ENCODE measurements around the gene OR13C8.
"Not testable (repeated sequence)": the region's sequence is repeated elsewhere in the genome, so short reads cannot be mapped to it uniquely, and the experiment has no call there.

Gene OR13C8

GRCh38 chr9:104568868-104569267 is at the start of gene OR13C8:
OR13C8 (plus strand) TSS chr9:104569168; CDS start chr9:104569168, 0 bp downstream.
- DNase-seq: no peak

GRCh38 chr9:104520241-104520640 is 48.7 kb upstream of the OR13C8 start:
- not testable (repeated sequence) for DNase-seq

GRCh38 chr9:104527109-104527508 is 41.9 kb upstream of the OR13C8 start, which contains the start of gene OR13C4:
OR13C4 (minus strand) TSS chr9:104527209; CDS start chr9:104527209, 0 bp downstream.
- no peak for DNase-seq

GRCh38 chr9:104536756-104537155 is 32.2 kb upstream of the OR13C8 start, which contains the start of gene OR13C3:
OR13C3 (minus strand) TSS chr9:104536856; CDS start chr9:104536723, 133 bp downstream.
- DNase-seq: no peak

GRCh38 chr9:104539275-104539674 is 29.7 kb upstream of the OR13C8 start:
- DNase-seq: no peak

GRCh38 chr9:104544644-104545043 is 24.3 kb upstream of the OR13C8 start:
- DNase-seq: no peak

GRCh38 chr9:104553261-104553660 is 15.7 kb upstream of the OR13C8 start:
- no peak for DNase-seq

- DNase-seq: no peak
These were observed 13.4 kb upstream of the OR13C8 start for GRCh38 chr9:104555521-104555920.

GRCh38 chr9:104556830-104557634 is 11.9 kb upstream of the OR13C8 start:
- DNase-seq: no peak

GRCh38 chr9:104564358-104564757 is 4.6 kb upstream of the OR13C8 start:
- no peak for DNase-seq

- DNase-seq: no peak
These were observed 3.6 kb downstream of the OR13C8 start for GRCh38 chr9:104572612-104573011.

- no peak for DNase-seq
These were observed 6.5 kb downstream of the OR13C8 start for GRCh38 chr9:104575456-104575855.

- DNase-seq: no peak
These were observed 8.3 kb downstream of the OR13C8 start for GRCh38 chr9:104577263-104577662.

GRCh38 chr9:104580562-104580961 is 11.6 kb downstream of the OR13C8 start:
- DNase-seq: no peak

- DNase-seq: no peak
These were observed 17.7 kb downstream of the OR13C8 start for GRCh38 chr9:104586496-104587180.

GRCh38 chr9:104589626-104590025 is 20.7 kb downstream of the OR13C8 start:
- no peak for DNase-seq

- not testable (repeated sequence) for DNase-seq
These were observed 29.8 kb downstream of the OR13C8 start for GRCh38 chr9:104598749-104599148.

GRCh38 chr9:104599313-104599712 is 30.3 kb downstream of the OR13C8 start, which contains the start of gene OR13C5:
OR13C5 (minus strand) TSS chr9:104599413; CDS start chr9:104599413, 0 bp downstream.
- DNase-seq: not testable (repeated sequence)

GRCh38 chr9:104604801-104605200 is 35.8 kb downstream of the OR13C8 start:
- no peak for DNase-seq

GRCh38 chr9:104605527-104605926 is 36.6 kb downstream of the OR13C8 start, which contains the start of gene OR13C2:
OR13C2 (minus strand) TSS chr9:104605627; CDS start chr9:104605627, 0 bp downstream.
- not testable (repeated sequence) for DNase-seq

GRCh38 chr9:104606152-104606551 is 37.2 kb downstream of the OR13C8 start:
- DNase-seq: no peak

GRCh38 chr9:104608336-104608735 is 39.4 kb downstream of the OR13C8 start:
- no peak for DNase-seq

GRCh38 chr9:104611213-104611612 is 42.2 kb downstream of the OR13C8 start:
- no peak for DNase-seq

GRCh38 chr9:104617418-104617817 is 48.5 kb downstream of the OR13C8 start:
- no peak for DNase-seq
